Loucy (cell line): ENCODE data around the gene TBCE.
"Not testable (repeated sequence)": the region's sequence is repeated elsewhere in the genome, so short reads cannot be mapped to it uniquely, and the experiment has no call there.

Experiments
- CTCF ChIP-seq: fragments of 200-600 bp; sonication (generic); conservative IDR thresholded peaks from 2 replicates; pipeline ENCODE4 v1.5.1; 2014; ENCODE audit warnings: mild to moderate bottlenecking, antibody characterized with exemption, low read length
- EZH2phosphoT487 ChIP-seq: fragments of 200-600 bp; IDR thresholded peaks from 2 replicates; pipeline ENCODE4 v1.6.1; 2018; ENCODE audit warnings: antibody characterized with exemption, mild to moderate bottlenecking, moderate library complexity, borderline replicate concordance

GRCh38 chr1:235457856-235458255 is 90.6 kb downstream of the TBCE start:
- TF ChIP-seq CTCF, EZH2phosphoT487: not testable (repeated sequence)
